Fibroblast of lung (primary cell): ENCODE measurements around the gene MICOS13.

ENCODE experiments used
- EZH2 ChIP-seq: IDR thresholded peaks from 2 replicates; pipeline ENCODE4 v1.5.1; 2012; ENCODE audit warnings: low read length, control low read depth, mild to moderate bottlenecking; ENCODE audit errors: missing control alignments
- TF ChIP-seq, protein P1 (sequence below), 2 donors: IDR thresholded peaks in 1 of 2; conservative IDR thresholded peaks in 1 of 2; 1 replicate in 1 of 2; 2 replicates in 1 of 2; pipeline ENCODE4 v1.5.1; 2011 to 2012; ENCODE audit warnings: low read length in 2 of 2, control low read depth in 1 of 2, inconsistent platforms in 1 of 2, low read depth in 1 of 2, mild to moderate bottlenecking in 1 of 2

DNA sequence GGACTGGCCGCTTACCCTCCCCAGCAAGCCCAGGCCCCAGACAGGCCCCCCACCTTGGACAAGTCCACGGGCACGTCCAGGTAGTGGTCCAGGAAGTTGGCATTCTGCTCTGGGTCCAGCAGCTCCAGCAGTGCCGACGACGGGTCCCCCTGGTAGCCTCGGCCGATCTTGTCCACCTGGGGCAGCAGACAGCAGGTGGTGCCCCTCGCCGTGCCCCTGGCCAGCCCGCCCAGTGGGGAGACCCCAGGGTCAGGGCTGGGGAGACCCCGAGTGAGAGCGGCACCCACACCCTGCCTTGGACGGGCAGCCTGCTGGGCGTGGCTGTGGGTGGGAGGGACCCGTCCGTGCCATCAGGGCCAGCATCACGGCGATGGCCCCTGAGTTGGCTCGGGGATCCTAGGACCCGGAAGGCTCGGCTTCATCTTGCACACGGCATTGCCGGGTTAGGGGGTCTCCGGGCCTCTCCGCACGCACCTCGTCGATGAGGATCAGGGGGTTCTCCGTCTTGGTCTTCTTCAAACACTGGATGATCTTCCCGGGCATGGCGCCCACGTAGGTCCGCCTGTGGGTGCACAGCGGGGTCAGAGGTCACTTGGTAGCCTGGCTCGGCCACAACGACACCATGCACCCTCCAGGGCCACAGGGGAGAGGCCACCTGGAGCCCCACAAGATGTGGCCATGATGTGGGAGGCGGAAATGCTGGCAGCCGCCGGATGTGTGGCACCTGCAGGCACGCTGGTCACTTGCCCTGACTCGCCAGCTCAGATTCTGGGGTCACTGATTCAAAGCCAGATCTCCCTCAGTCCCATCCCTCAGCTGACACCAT, 16.1 kb upstream of the MICOS13 start:
- TF ChIP-seq, protein P1, sequence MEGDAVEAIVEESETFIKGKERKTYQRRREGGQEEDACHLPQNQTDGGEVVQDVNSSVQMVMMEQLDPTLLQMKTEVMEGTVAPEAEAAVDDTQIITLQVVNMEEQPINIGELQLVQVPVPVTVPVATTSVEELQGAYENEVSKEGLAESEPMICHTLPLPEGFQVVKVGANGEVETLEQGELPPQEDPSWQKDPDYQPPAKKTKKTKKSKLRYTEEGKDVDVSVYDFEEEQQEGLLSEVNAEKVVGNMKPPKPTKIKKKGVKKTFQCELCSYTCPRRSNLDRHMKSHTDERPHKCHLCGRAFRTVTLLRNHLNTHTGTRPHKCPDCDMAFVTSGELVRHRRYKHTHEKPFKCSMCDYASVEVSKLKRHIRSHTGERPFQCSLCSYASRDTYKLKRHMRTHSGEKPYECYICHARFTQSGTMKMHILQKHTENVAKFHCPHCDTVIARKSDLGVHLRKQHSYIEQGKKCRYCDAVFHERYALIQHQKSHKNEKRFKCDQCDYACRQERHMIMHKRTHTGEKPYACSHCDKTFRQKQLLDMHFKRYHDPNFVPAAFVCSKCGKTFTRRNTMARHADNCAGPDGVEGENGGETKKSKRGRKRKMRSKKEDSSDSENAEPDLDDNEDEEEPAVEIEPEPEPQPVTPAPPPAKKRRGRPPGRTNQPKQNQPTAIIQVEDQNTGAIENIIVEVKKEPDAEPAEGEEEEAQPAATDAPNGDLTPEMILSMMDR (conservative IDR thresholded peaks at IDR 0.05 in 1 of 2, IDR thresholded peaks at IDR 0.05 in 1 of 2; ENCODE audit: low read depth in 1 of 2, low read length in 2 of 2): no peak
- no peak for TF ChIP-seq EZH2
